NCI-H2107 treated with DMSO at 0.1 percent for 48 hours (cell line): ENCODE measurements around the gene ZNF646.

Experiments used
- DNase-seq: peaks from one replicate; lab custom pipeline; 2025; ENCODE audit not compliant: unreplicated experiment; lab: John Stamatoyannopoulos, UW

The ZNF646 gene

GRCh38 chr16:31073970-31074813 lies at the start of gene ZNF646, which contains the start of gene ZNF668:
Gene ZNF646 (plus strand): TSS chr16:31074422. CDS start chr16:31076325, 1,903 bp downstream.
Gene ZNF668 (minus strand): TSS chr16:31074240. CDS start chr16:31064459, 9,781 bp downstream.
- DNase-seq = peak; percentile 97

- no peak for DNase-seq
Measured at GRCh38 chr16:31025339-31025738, 48.9 kb upstream of the ZNF646 start.

GRCh38 chr16:31029272-31029671 lies 45.0 kb upstream of the ZNF646 start:
- DNase-seq = no peak

GRCh38 chr16:31031276-31031675 lies 42.9 kb upstream of the ZNF646 start:
- DNase-seq = no peak

GRCh38 chr16:31032736-31033708 lies 41.2 kb upstream of the ZNF646 start, which contains the start of gene STX4:
Gene STX4 (plus strand): TSS chr16:31033558. CDS start chr16:31033806, 248 bp downstream.
- DNase-seq = peak; percentile 77

- peak; percentile 24 for DNase-seq
Measured at GRCh38 chr16:31033709-31034492, 40.3 kb upstream of the ZNF646 start.

GRCh38 chr16:31036691-31037090 lies 37.5 kb upstream of the ZNF646 start:
- no peak for DNase-seq

- no peak for DNase-seq
Measured at GRCh38 chr16:31038993-31039392, 35.2 kb upstream of the ZNF646 start.

GRCh38 chr16:31042866-31043265 lies 31.4 kb upstream of the ZNF646 start:
- no peak for DNase-seq

GRCh38 chr16:31043352-31043751 lies 30.9 kb upstream of the ZNF646 start:
- no peak for DNase-seq

- DNase-seq = no peak
Measured at GRCh38 chr16:31043898-31044481, 30.2 kb upstream of the ZNF646 start.

- no peak for DNase-seq
Measured at GRCh38 chr16:31050280-31051030, 23.8 kb upstream of the ZNF646 start.

- DNase-seq = no peak
Measured at GRCh38 chr16:31052114-31052513, 22.1 kb upstream of the ZNF646 start.

- no peak for DNase-seq
Measured at GRCh38 chr16:31055613-31056012, 18.6 kb upstream of the ZNF646 start.

GRCh38 chr16:31061126-31061812 lies 13.0 kb upstream of the ZNF646 start:
- no peak for DNase-seq

- DNase-seq = no peak
Measured at GRCh38 chr16:31061813-31062440, 12.3 kb upstream of the ZNF646 start.

- no peak for DNase-seq
Measured at GRCh38 chr16:31063495-31063842, 10.8 kb upstream of the ZNF646 start.

GRCh38 chr16:31063843-31064611 lies 10.2 kb upstream of the ZNF646 start:
- no peak for DNase-seq
